ENCODE results near the gene ACAP3. TPM values are rescaled to one million over a fixed set of nuclear protein-coding genes. Genes with fewer than 3 reads are reported as not detected.

Gene ACAP3
- total and polyA plus RNA-seq, 2 experiments from 2014 or later: 8.1 to 31.9 TPM

GRCh38 chr1:1332774-1333480 is 25.2 kb upstream of the ACAP3 start (continued):
- TF ChIP-seq, protein P1, sequence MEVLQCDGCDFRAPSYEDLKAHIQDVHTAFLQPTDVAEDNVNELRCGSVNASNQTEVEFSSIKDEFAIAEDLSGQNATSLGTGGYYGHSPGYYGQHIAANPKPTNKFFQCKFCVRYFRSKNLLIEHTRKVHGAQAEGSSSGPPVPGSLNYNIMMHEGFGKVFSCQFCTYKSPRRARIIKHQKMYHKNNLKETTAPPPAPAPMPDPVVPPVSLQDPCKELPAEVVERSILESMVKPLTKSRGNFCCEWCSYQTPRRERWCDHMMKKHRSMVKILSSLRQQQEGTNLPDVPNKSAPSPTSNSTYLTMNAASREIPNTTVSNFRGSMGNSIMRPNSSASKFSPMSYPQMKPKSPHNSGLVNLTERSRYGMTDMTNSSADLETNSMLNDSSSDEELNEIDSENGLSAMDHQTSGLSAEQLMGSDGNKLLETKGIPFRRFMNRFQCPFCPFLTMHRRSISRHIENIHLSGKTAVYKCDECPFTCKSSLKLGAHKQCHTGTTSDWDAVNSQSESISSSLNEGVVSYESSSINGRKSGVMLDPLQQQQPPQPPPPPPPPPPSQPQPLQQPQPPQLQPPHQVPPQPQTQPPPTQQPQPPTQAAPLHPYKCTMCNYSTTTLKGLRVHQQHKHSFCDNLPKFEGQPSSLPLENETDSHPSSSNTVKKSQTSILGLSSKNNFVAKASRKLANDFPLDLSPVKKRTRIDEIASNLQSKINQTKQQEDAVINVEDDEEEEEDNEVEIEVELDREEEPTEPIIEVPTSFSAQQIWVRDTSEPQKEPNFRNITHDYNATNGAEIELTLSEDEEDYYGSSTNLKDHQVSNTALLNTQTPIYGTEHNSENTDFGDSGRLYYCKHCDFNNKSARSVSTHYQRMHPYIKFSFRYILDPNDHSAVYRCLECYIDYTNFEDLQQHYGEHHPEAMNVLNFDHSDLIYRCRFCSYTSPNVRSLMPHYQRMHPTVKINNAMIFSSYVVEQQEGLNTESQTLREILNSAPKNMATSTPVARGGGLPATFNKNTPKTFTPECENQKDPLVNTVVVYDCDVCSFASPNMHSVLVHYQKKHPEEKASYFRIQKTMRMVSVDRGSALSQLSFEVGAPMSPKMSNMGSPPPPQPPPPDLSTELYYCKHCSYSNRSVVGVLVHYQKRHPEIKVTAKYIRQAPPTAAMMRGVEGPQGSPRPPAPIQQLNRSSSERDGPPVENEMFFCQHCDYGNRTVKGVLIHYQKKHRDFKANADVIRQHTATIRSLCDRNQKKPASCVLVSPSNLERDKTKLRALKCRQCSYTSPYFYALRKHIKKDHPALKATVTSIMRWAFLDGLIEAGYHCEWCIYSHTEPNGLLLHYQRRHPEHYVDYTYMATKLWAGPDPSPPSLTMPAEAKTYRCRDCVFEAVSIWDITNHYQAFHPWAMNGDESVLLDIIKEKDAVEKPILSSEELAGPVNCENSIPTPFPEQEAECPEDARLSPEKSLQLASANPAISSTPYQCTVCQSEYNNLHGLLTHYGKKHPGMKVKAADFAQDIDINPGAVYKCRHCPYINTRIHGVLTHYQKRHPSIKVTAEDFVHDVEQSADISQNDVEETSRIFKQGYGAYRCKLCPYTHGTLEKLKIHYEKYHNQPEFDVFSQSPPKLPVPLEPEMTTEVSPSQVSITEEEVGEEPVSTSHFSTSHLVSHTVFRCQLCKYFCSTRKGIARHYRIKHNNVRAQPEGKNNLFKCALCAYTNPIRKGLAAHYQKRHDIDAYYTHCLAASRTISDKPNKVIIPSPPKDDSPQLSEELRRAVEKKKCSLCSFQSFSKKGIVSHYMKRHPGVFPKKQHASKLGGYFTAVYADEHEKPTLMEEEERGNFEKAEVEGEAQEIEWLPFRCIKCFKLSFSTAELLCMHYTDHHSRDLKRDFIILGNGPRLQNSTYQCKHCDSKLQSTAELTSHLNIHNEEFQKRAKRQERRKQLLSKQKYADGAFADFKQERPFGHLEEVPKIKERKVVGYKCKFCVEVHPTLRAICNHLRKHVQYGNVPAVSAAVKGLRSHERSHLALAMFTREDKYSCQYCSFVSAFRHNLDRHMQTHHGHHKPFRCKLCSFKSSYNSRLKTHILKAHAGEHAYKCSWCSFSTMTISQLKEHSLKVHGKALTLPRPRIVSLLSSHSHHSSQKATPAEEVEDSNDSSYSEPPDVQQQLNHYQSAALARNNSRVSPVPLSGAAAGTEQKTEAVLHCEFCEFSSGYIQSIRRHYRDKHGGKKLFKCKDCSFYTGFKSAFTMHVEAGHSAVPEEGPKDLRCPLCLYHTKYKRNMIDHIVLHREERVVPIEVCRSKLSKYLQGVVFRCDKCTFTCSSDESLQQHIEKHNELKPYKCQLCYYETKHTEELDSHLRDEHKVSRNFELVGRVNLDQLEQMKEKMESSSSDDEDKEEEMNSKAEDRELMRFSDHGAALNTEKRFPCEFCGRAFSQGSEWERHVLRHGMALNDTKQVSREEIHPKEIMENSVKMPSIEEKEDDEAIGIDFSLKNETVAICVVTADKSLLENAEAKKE (CRISPR knock-in tag; IDR thresholded peaks at IDR 0.05): no peak

DNA sequence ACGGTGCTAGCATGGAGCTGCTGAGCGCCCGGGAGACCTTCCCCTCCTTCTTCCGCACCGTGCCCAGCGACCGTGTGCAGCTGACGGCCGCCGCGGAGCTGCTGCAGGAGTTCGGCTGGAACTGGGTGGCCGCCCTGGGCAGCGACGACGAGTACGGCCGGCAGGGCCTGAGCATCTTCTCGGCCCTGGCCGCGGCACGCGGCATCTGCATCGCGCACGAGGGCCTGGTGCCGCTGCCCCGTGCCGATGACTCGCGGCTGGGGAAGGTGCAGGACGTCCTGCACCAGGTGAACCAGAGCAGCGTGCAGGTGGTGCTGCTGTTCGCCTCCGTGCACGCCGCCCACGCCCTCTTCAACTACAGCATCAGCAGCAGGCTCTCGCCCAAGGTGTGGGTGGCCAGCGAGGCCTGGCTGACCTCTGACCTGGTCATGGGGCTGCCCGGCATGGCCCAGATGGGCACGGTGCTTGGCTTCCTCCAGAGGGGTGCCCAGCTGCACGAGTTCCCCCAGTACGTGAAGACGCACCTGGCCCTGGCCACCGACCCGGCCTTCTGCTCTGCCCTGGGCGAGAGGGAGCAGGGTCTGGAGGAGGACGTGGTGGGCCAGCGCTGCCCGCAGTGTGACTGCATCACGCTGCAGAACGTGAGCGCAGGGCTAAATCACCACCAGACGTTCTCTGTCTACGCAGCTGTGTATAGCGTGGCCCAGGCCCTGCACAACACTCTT is 24.5 kb upstream of the ACAP3 start:
- Histone ChIP-seq H4K20me1 (replicated peaks; ENCODE audit: insufficient read depth) (no peaks in the 10 kb centered on the region), H3K9me2 (ENCODE audit: insufficient read depth) (no peaks in the 10 kb centered on the region), H3K79me2 (replicated peaks; ENCODE audit: insufficient read depth) (no peaks in the 10 kb centered on the region), H2AFZ (no peak overlapping the region), H3K27ac (ENCODE audit: low read depth) (no peak overlapping the region), H3K27me3 (ENCODE audit: insufficient read depth) (no peaks in the 10 kb centered on the region), H3K4me3 (no peak overlapping the region), H3K4me2 (no peak overlapping the region), H3K4me1 (ENCODE audit: insufficient read depth) (no peaks in the 10 kb centered on the region), H3F3A (replicated peaks; ENCODE audit: low read depth) (peaks cover 18% of the 10 kb centered on the region; the same call in 1 of the 2 replicates), H3K36me3 (ENCODE audit: insufficient read depth) (no peaks in the 10 kb centered on the region)
- ATAC-seq (no peak), DNase-seq (ENCODE audit: low spot score) (no peak)
- H3K27ac Mint-ChIP-seq: no peak overlapping the region
- H3K36me3 Mint-ChIP-seq (ENCODE audit: low read depth): peaks cover 5% of the 10 kb centered on the region; the same call in 2 of the 3 replicates
- no peak overlapping the region for H3K4me3 Mint-ChIP-seq
- H3K4me1 Mint-ChIP-seq: no peaks in the 10 kb centered on the region
- H3K9me3 Mint-ChIP-seq: no peaks in the 10 kb centered on the region
- H3K27me3 Mint-ChIP-seq (ENCODE audit: insufficient read depth, low read depth, poor library complexity): peaks cover 10% of the 10 kb centered on the region
- TF ChIP-seq, protein P1 (CRISPR knock-in tag; IDR thresholded peaks at IDR 0.05): no peak
- TF ChIP-seq EZH2phosphoT487 (IDR thresholded peaks at IDR 0.05; ENCODE audit: unreplicated experiment): no peak
- TF ChIP-seq REST (IDR thresholded peaks at IDR 0.05; ENCODE audit: unreplicated experiment): no peak

Data from GM23338 (cell line).